WERI-Rb-1 (cell line): ENCODE measurements around the gene LPAR1.

ENCODE experiments used
- DNase-seq: peaks from one replicate; pipeline ENCODE4 v3.0.0-alpha.2; 2020
- H3K27ac ChIP-seq: fragments of 250-450 bp; sonication (Bioruptor Pico); 2 replicates; pipeline ENCODE4 v1.5.1; 2020; ENCODE audit warnings: mild to moderate bottlenecking, moderate library complexity
- H3K27me3 ChIP-seq: fragments of 250-450 bp; sonication (Bioruptor Pico); 2 replicates; pipeline ENCODE4 v1.5.1; 2021; ENCODE audit warnings: mild to moderate bottlenecking, low read depth, moderate library complexity; ENCODE audit not compliant: insufficient read depth, severe bottlenecking
- H3K36me3 ChIP-seq: fragments of 250-450 bp; sonication (Bioruptor Pico); 2 replicates; pipeline ENCODE4 v1.5.1; 2020; ENCODE audit warnings: mild to moderate bottlenecking, moderate library complexity
- H3K4me3 ChIP-seq: 2 replicates; pipeline ENCODE4 v1.5.1; 2011; ENCODE audit warnings: low read depth, mild to moderate bottlenecking, control low read depth, low read length
- H3K9me3 ChIP-seq: fragments of 250-450 bp; sonication (Bioruptor Pico); 2 replicates; pipeline ENCODE4 v1.5.1; 2021; ENCODE audit warnings: mild to moderate bottlenecking, moderate library complexity; ENCODE audit not compliant: severe bottlenecking
- CTCF ChIP-seq: IDR thresholded peaks from 2 replicates; pipeline ENCODE4 v1.5.1; 2011; ENCODE audit warnings: low read depth, mild to moderate bottlenecking, control low read depth, inconsistent platforms, low read length

Gene LPAR1

GRCh38 chr9:111030492-111030891, 7.8 kb downstream of the LPAR1 start:
- no peak overlapping the region for H3K27ac ChIP-seq
- no peak for DNase-seq
- H3K27me3 ChIP-seq, result peaks cover 85% of the 10 kb centered on the region
- H3K9me3 ChIP-seq, result no peaks in the 10 kb centered on the region
- no peaks in the 10 kb centered on the region for H3K36me3 ChIP-seq
- no peak overlapping the region for H3K4me3 ChIP-seq
- no peak for TF ChIP-seq CTCF

- H3K36me3 ChIP-seq, result no peaks in the 10 kb centered on the region
- H3K27me3 ChIP-seq, result peaks cover 73% of the 10 kb centered on the region
- H3K4me3 ChIP-seq, result no peak overlapping the region
- no peaks in the 10 kb centered on the region for H3K9me3 ChIP-seq
- no peak for DNase-seq
- H3K27ac ChIP-seq, result no peak overlapping the region
- TF ChIP-seq CTCF, result no peak
These were observed 9.0 kb downstream of the LPAR1 start for GRCh38 chr9:111029260-111029659.

GRCh38 chr9:111027798-111028197, 10.5 kb downstream of the LPAR1 start:
- Histone ChIP-seq H3K27me3 (peaks cover 68% of the 10 kb centered on the region), H3K4me3 (no peak overlapping the region), H3K27ac (no peak overlapping the region), H3K36me3 (no peaks in the 10 kb centered on the region), H3K9me3 (peaks cover 2% of the 10 kb centered on the region)
- no peak for TF ChIP-seq CTCF
- no peak for DNase-seq

- Histone ChIP-seq H3K27ac (no peak overlapping the region), H3K36me3 (no peaks in the 10 kb centered on the region), H3K4me3 (no peak overlapping the region), H3K27me3 (peaks cover 64% of the 10 kb centered on the region), H3K9me3 (peaks cover 2% of the 10 kb centered on the region)
- no peak for DNase-seq
- no peak for TF ChIP-seq CTCF
These were observed 15.1 kb downstream of the LPAR1 start for GRCh38 chr9:111023128-111023527.

- Histone ChIP-seq H3K27ac (no peak overlapping the region), H3K36me3 (no peaks in the 10 kb centered on the region), H3K4me3 (no peak overlapping the region), H3K9me3 (peaks cover 2% of the 10 kb centered on the region), H3K27me3 (peaks cover 59% of the 10 kb centered on the region)
- TF ChIP-seq CTCF, result no peak
- no peak for DNase-seq
These were observed 17.7 kb downstream of the LPAR1 start for GRCh38 chr9:111020594-111020993.

- peaks cover 79% of the 10 kb centered on the region for H3K27me3 ChIP-seq
- TF ChIP-seq CTCF, result no peak
- no peaks in the 10 kb centered on the region for H3K9me3 ChIP-seq
- H3K36me3 ChIP-seq, result no peaks in the 10 kb centered on the region
- H3K4me3 ChIP-seq, result no peak overlapping the region
- DNase-seq, result no peak
- no peak overlapping the region for H3K27ac ChIP-seq
These were observed 21.7 kb downstream of the LPAR1 start for GRCh38 chr9:111016426-111017045.
